Stimulated activated CD8-positive, alpha-beta memory T cell treated with anti-CD3 and anti-CD28 coated beads, Interleukin-12 subunit alpha, Interleukin-12 subunit beta, amount 100 ng/mL, for 1 hour (primary cell): ENCODE data around the gene ECT2.
"Not testable (repeated sequence)": the region's sequence is repeated elsewhere in the genome, so short reads cannot be mapped to it uniquely, and the experiment has no call there.

ENCODE experiments used
- DNase-seq: peaks from one replicate; pipeline ENCODE4 v3.0.0-alpha.2; 2020; ENCODE audit warnings: low read depth

The ECT2 gene

GRCh38 chr3:172749230-172749965, 1.1 kb upstream of the ECT2 start:
- no peak for DNase-seq

GRCh38 chr3:172750069-172750367, 508 bp upstream of the ECT2 start:
- DNase-seq: no peak

- no peak for DNase-seq
Measured at GRCh38 chr3:172751175-172751704, 714 bp downstream of the ECT2 start.

- no peak for DNase-seq
Measured at GRCh38 chr3:172752651-172753050, 2.1 kb downstream of the ECT2 start.

DNA sequence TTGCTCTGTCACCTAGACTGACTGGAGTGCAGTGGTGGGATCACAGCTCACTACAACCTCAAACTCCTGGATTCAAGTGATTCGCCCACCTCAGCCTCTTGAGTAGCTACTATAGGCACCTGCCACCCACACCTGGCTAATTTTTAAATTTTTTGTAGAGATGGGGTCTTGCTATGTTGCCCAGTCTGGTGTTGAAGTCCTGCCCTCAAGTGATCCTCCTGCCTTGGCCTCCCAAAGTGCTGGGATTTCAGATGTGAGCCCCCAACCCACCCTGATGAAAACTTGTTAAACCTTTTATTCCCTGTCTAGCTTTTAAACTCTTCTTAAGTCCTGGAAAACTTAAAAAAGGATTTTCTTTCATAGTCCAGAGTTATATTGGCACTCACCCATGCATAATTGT, 2.6 kb downstream of the ECT2 start:
- DNase-seq: no peak

- not testable (repeated sequence) for DNase-seq
Measured at GRCh38 chr3:172760416-172760815, 9.9 kb downstream of the ECT2 start.

DNA sequence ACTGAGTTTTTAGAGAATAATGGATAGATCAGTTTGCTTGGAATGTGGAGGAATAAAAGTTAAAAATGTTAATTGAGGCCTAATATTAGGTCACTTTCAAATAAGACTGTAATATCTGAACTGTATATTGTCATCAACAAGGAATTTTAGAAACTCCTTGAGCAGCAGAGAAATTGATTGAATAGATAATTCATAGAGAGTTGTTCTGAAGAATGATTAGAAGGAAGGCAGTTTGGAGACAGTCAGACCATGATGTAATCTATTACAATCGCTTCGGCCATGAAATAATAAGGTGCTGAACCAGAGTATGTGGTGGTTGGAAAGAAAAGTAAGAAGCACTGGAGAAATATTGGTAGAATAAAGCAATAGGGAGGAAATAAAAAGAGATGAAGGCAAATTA, 15.7 kb downstream of the ECT2 start:
- no peak for DNase-seq

DNA sequence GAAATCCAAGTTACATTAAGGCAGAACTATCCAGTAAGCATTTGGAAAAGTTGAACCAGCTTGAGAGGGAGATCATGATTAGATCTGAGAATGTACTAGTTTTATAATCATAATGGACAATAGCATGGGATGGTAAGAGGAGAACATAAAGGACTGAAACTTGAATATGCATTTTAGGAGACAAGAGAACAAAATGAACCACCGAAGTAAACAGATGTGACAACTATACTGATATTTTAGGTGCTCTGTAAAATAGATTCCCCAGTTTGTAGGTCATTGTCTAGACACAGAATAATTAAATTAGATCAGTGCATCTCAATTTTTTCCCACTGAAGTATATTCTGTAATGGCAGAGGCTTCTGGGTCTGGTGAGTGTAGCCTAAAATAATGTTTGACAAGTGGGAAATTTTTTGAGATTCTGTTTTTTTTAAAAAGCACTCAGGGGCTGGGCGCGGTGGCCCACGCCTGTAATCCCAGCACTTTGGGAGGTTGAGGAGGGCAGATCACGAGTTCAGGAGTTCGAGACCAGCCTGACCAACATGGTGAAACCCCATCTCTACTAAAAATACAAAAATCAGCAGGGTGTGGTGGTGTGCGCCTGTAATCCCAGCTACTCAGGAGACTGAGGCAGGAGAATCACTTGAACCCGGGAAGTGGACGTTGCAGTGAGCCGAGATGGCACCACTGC, 16.3 kb downstream of the ECT2 start:
- no peak for DNase-seq

DNA sequence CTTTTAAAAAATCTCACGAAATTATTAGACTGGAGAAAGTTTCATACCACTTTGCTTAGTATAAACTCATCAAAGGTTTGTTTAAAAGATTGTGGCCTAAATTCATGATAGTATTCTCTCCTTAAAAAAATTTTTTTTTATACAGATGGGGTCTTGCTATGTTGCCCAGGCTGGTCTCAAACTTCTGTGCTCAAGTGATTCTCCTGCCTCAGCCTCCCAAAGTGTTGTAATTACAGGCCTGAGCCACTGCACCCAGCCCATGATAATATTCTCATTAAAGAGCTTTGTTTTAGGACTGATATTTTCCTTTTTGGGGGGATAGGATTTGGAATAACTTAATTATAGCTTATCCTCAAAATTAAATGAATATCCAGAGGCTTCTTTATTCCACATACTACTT, 19.9 kb downstream of the ECT2 start:
- DNase-seq: no peak

- DNase-seq: no peak
Measured at GRCh38 chr3:172771672-172772071, 21.1 kb downstream of the ECT2 start.

- DNase-seq: no peak
Measured at GRCh38 chr3:172776049-172776717, 25.7 kb downstream of the ECT2 start.

DNA sequence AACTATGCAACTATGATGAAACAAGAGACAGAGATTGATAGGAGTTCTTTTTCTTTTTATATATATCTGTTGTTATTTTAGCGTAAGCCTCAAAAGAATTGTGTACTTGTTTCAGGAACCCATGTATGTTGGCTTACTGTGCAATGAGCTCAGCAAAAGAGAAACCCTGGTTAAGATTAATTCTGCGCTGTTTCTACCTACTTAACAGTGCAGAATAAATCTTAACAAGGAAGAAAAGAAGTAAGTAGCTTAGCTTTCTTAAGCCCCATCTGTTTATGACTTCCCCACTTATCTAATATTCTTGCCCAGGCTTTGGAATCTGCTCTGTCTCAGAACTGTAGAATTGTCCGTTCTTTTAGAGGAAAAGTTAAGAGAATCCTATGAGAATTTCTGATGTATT, 27.4 kb downstream of the ECT2 start:
- no peak for DNase-seq

DNA sequence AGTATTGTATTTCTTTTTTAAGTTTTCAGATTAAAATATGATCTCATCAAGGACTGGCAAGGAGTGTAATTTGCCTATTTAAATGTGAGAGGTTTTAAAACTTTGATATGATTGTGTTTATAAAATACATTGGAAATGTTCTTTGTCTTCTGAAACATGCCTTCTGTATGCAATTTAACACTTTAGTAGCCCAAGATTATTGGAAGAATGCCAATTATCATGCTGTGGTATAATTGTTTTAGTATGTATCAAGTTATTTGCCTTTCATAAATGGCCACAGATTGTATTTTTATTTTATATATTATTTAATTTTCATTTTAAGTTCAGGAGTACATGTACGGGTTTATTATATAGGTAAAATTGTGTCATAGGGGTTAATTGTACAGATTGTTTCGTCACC, 31.7 kb downstream of the ECT2 start:
- DNase-seq: no peak

- no peak for DNase-seq
Measured at GRCh38 chr3:172786036-172786435, 35.5 kb downstream of the ECT2 start.

GRCh38 chr3:172787019-172787418, 36.5 kb downstream of the ECT2 start:
- no peak for DNase-seq

- DNase-seq: no peak
Measured at GRCh38 chr3:172787746-172788145, 37.2 kb downstream of the ECT2 start.

DNA sequence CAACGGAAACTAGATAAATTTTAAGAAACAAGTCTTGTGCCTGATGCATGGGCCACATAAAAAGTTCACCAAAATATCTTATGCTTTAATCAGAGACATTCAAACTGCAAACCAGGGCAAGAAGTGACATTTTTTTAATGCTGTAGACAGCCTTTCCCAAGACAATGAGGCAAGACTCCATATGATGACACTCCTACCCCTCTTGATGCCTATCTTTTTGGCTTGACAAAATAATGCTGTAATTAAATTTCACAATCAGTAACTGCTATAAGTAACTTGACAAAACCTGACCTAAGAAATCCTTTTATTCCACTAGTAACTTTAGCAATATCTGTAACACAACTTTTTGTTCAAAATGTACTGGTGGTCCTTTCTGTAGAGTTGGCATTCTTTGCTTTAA, 48.7 kb downstream of the ECT2 start:
- DNase-seq: no peak

- no peak for DNase-seq
Measured at GRCh38 chr3:172800156-172800555, 49.6 kb downstream of the ECT2 start.

DNA sequence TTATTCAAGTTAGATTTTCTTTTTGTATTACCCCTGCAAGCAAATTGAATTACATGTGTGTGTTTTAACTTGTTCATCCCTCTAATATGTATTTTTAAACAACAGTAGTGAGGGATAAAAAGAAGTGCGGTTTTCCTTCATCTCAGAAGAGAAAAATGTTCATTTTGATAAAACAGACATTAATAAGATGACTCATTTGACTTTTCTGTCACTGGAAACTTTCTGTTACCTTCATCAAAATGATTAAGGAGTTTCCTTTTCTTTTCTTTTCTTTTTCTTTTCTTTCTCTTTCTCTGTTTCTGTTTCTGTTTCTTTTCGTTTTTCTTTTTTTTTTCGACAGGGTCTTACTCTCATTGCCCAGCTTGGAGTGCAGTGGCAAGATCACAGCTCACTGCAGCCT, 53.0 kb downstream of the ECT2 start:
- DNase-seq: no peak

DNA sequence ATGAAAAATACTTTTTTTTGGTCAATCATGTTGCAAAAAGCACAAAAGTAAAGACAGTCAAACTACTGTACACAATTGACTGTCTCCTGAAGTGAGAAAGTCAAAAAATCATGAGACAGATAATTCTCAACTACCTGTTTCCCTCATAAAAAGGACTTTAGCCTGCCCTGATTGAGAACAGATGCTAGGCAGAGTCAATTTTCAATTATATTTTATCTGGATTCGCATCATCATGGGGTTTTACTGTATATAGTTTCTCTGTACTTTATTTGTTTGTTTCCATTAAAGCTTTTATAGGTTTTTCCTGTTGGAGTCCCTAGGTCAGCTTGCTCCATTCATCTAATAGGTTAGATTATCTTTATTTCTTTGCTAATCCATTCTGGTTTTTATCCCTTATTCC, 53.8 kb downstream of the ECT2 start:
- DNase-seq: no peak

- DNase-seq: no peak
Measured at GRCh38 chr3:172808969-172809546, 58.5 kb downstream of the ECT2 start.

DNA sequence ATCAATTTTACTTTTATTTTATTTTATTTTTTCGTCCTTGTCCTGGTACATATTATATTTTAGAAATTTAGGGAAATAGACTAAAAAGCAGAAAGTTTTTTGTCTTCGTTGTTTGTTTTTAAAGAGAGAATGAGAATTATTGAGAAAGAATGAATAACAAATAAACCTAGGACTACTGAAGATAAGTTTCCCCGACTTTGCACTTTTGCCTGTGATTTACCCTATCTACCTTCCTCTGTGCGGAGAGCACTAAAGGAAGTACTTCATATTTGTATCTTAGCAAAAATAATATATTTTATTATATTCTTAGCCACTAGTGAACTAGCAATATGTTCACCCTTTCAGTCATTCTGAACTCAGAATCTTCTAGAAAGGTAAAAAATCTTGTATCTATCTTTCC, 60.6 kb downstream of the ECT2 start:
- DNase-seq: no peak

GRCh38 chr3:172813462-172813861, 62.9 kb downstream of the ECT2 start:
- no peak for DNase-seq
